ENCODE data around the gene TMEM164.

The TMEM164 gene

GRCh38 chrX:110215411-110215810, 212.5 kb downstream of the TMEM164 start:
- DNase-seq = no peak

GRCh38 chrX:110216027-110216426, 213.1 kb downstream of the TMEM164 start:
- no peak for DNase-seq

- no peak for DNase-seq
Observed at GRCh38 chrX:110218591-110218990, 215.7 kb downstream of the TMEM164 start.

GRCh38 chrX:110219920-110220319, 217.0 kb downstream of the TMEM164 start:
- no peak for DNase-seq

GRCh38 chrX:110222497-110223257, 219.8 kb downstream of the TMEM164 start:
- no peak for DNase-seq

- no peak for DNase-seq
Observed at GRCh38 chrX:110224926-110225617, 222.2 kb downstream of the TMEM164 start.

- no peak for DNase-seq
Observed at GRCh38 chrX:110226931-110227330, 224.0 kb downstream of the TMEM164 start.

Measured in NCI-H1092 treated with DMSO at 0.1 percent for 48 hours (cell line).